ENCODE data around the gene PREB. TPM values are rescaled to one million over a fixed set of nuclear protein-coding genes. Genes with fewer than 3 reads are reported as not detected.

Gene PREB
- total RNA-seq, 4 donors from 2014 or later, result 60.7 to 76.5 (median 65.7) TPM

GRCh38 chr2:27133195-27133875, 1.1 kb downstream of the PREB start:
- DNase-seq (ENCODE audit: low spot score) (no peak), ATAC-seq (ENCODE audit: low FRiP score) (no peak)
- TF ChIP-seq CTCF (IDR thresholded peaks at IDR 0.05), result no peak

DNA sequence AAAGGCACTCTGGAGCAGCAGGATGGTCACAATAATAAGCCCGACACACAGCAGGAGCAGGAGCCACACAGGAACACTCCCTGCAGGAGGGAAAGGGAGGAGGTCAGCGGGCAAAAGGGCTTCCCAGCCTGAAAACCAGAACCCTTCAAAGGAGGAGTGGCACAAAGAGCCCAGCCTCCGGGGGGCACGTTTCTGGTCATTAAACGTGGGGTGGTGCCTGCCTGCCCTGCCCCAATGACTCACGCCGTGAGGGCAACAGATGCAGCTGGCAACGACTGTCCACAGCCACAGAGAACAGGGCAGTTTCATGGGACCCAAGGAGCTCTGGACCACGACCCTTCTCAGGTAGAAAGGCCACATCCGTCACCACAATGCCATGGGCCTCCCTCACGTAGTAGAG, 3.0 kb downstream of the PREB start:
- ATAC-seq (ENCODE audit: low FRiP score) (no peak), DNase-seq (ENCODE audit: low spot score) (no peak)
- TF ChIP-seq CTCF (IDR thresholded peaks at IDR 0.05), result no peak

- DNase-seq (ENCODE audit: low spot score), result no peak
- no peak for TF ChIP-seq CTCF (IDR thresholded peaks at IDR 0.05)
- ATAC-seq (ENCODE audit: low FRiP score), result no peak
Observed at GRCh38 chr2:27130396-27130795, 4.0 kb downstream of the PREB start.

GRCh38 chr2:27128668-27129571, 5.5 kb downstream of the PREB start:
- ATAC-seq (ENCODE audit: low FRiP score) (no peak), DNase-seq (ENCODE audit: low spot score) (no peak)
- no peak for TF ChIP-seq CTCF (IDR thresholded peaks at IDR 0.05)

GRCh38 chr2:27127883-27128667, 6.4 kb downstream of the PREB start:
- no peak for DNase-seq (ENCODE audit: low spot score)
- no peak for TF ChIP-seq CTCF (IDR thresholded peaks at IDR 0.05)
- ATAC-seq (ENCODE audit: low FRiP score), result no peak

- DNase-seq (ENCODE audit: low spot score), result no peak
- no peak for ATAC-seq (ENCODE audit: low FRiP score)
- no peak for TF ChIP-seq CTCF (IDR thresholded peaks at IDR 0.05)
Observed at GRCh38 chr2:27126252-27126710, 8.2 kb downstream of the PREB start.
